Osteoblast (primary cell): Measurements from ENCODE around the gene REG3G. TPM values are rescaled to one million over a fixed set of nuclear protein-coding genes. Genes with fewer than 3 reads are reported as not detected.

Experiments
- DNase-seq: peaks from one replicate; pipeline ENCODE4 v3.0.0; 2011; ENCODE audit warnings: low spot score, mixed read lengths; ENCODE audit not compliant: insufficient read length; ENCODE audit errors: missing footprints
- H2AFZ ChIP-seq: 2 replicates; pipeline ENCODE4 v1.6.0; 2011; ENCODE audit warnings: mild to moderate bottlenecking, low read length
- H3K27ac ChIP-seq: 2 replicates; pipeline ENCODE4 v1.5.1; 2011; ENCODE audit warnings: mild to moderate bottlenecking, low read depth, low read length, moderate library complexity
- H3K27me3 ChIP-seq: 2 replicates; pipeline ENCODE4 v1.6.0; 2012; ENCODE audit warnings: mild to moderate bottlenecking, control low read depth, inconsistent platforms, low read length, moderate library complexity; ENCODE audit not compliant: insufficient read depth
- H3K36me3 ChIP-seq: 2 replicates; pipeline ENCODE4 v1.5.1; 2011; ENCODE audit warnings: mild to moderate bottlenecking, low read length, control low read depth, moderate library complexity; ENCODE audit not compliant: insufficient read depth
- H3K4me1 ChIP-seq: 2 replicates; pipeline ENCODE4 v1.5.1; 2011; ENCODE audit warnings: mild to moderate bottlenecking, low read length, control low read depth, moderate library complexity; ENCODE audit not compliant: insufficient read depth
- H3K4me2 ChIP-seq: 2 replicates; pipeline ENCODE4 v1.6.0; 2011; ENCODE audit warnings: mild to moderate bottlenecking, low read length; ENCODE audit not compliant: insufficient read depth
- H3K4me3 ChIP-seq: fragments of 200-600 bp; sonication (generic); 3 replicates; pipeline ENCODE4 v1.5.1; 2012; ENCODE audit warnings: mild to moderate bottlenecking, low read length, inconsistent platforms; ENCODE audit not compliant: insufficient read depth
- H3K79me2 ChIP-seq: 2 replicates; pipeline ENCODE4 v1.6.0; 2012; ENCODE audit warnings: mild to moderate bottlenecking, low read length, control low read depth, inconsistent platforms; ENCODE audit not compliant: insufficient read depth
- H3K9me3 ChIP-seq: 2 replicates; pipeline ENCODE4 v1.5.1; 2011; ENCODE audit warnings: low read depth, low read length, control low read depth
- H4K20me1 ChIP-seq: 2 replicates; pipeline ENCODE4 v1.6.0; 2012; ENCODE audit warnings: mild to moderate bottlenecking, low read length, control low read depth; ENCODE audit not compliant: insufficient read depth
- CTCF ChIP-seq: IDR thresholded peaks from 2 replicates; pipeline ENCODE4 v1.5.1; 2011; ENCODE audit warnings: mild to moderate bottlenecking, low read depth, low read length, moderate library complexity; ENCODE audit errors: extremely low read depth
- total RNA-seq: library from RNA; depleted of rRNA; stranded (reverse); fragments of >200 nt; gene quantifications from 2 replicates; pipeline ENCODE4 v1.2.3, GENCODE V29; 2012

REG3G gene
- total RNA-seq, 1 donor = not detected

GRCh38 chr2:78993518-78994148, 31.9 kb upstream of the REG3G start:
- no peaks in the 10 kb centered on the region for H3K79me2 ChIP-seq
- DNase-seq = peak; percentile 76
- no peak overlapping the region for H2AFZ ChIP-seq
- H3K4me1 ChIP-seq = no peaks in the 10 kb centered on the region
- no peaks in the 10 kb centered on the region for H3K27me3 ChIP-seq
- H3K9me3 ChIP-seq = no peaks in the 10 kb centered on the region
- H3K4me2 ChIP-seq = no peak overlapping the region
- no peak overlapping the region for H3K27ac ChIP-seq
- no peaks in the 10 kb centered on the region for H3K36me3 ChIP-seq
- no peak for TF ChIP-seq CTCF
- H3K4me3 ChIP-seq = no peak overlapping the region
- no peaks in the 10 kb centered on the region for H4K20me1 ChIP-seq

- TF ChIP-seq CTCF = no peak
- no peak overlapping the region for H3K4me2 ChIP-seq
- no peaks in the 10 kb centered on the region for H4K20me1 ChIP-seq
- DNase-seq = no peak
- H3K9me3 ChIP-seq = no peaks in the 10 kb centered on the region
- H3K36me3 ChIP-seq = no peaks in the 10 kb centered on the region
- H3K79me2 ChIP-seq = no peaks in the 10 kb centered on the region
- no peak overlapping the region for H3K27ac ChIP-seq
- no peak overlapping the region for H3K4me3 ChIP-seq
- no peaks in the 10 kb centered on the region for H3K4me1 ChIP-seq
- no peak overlapping the region for H2AFZ ChIP-seq
- no peaks in the 10 kb centered on the region for H3K27me3 ChIP-seq
Measured at GRCh38 chr2:78994789-78995188, 30.7 kb upstream of the REG3G start.

GRCh38 chr2:78999406-78999805, 26.1 kb upstream of the REG3G start:
- Histone ChIP-seq H3K27me3 (no peaks in the 10 kb centered on the region), H3K79me2 (no peaks in the 10 kb centered on the region), H3K27ac (no peak overlapping the region), H2AFZ (no peak overlapping the region), H3K9me3 (no peaks in the 10 kb centered on the region), H3K4me1 (no peaks in the 10 kb centered on the region), H3K4me2 (no peak overlapping the region), H3K4me3 (no peak overlapping the region), H4K20me1 (no peaks in the 10 kb centered on the region), H3K36me3 (no peaks in the 10 kb centered on the region)
- TF ChIP-seq CTCF = peak; percentile 35
- DNase-seq = no peak

- DNase-seq = no peak
- no peaks in the 10 kb centered on the region for H3K9me3 ChIP-seq
Measured at GRCh38 chr2:79000008-79000576, 25.4 kb upstream of the REG3G start.

More at GRCh38 chr2:79000008-79000576, 25.4 kb upstream of the REG3G start:
- no peaks in the 10 kb centered on the region for H3K27me3 ChIP-seq
- no peak for TF ChIP-seq CTCF
- no peaks in the 10 kb centered on the region for H3K36me3 ChIP-seq
- no peak overlapping the region for H3K27ac ChIP-seq
- no peak overlapping the region for H2AFZ ChIP-seq
- H3K4me3 ChIP-seq = no peak overlapping the region
- no peaks in the 10 kb centered on the region for H3K4me1 ChIP-seq
- H3K79me2 ChIP-seq = no peaks in the 10 kb centered on the region
- H3K4me2 ChIP-seq = no peak overlapping the region
- H4K20me1 ChIP-seq = no peaks in the 10 kb centered on the region
